Breast epithelium (tissue), 4 donors: Measurements from ENCODE around the gene RNF220. TPM values are rescaled to one million over a fixed set of nuclear protein-coding genes. Genes with fewer than 3 reads are reported as not detected.
"Not testable (repeated sequence)": the region's sequence is repeated elsewhere in the genome, so short reads cannot be mapped to it uniquely, and the experiment has no call there.

Source experiments
- DNase-seq, 2 donors: peaks; one replicate each; pipeline ENCODE4 v3.0.0-alpha.2; 2019; ENCODE audit warnings: low spot score in 2 of 2
- H3K27ac ChIP-seq, 2 donors: fragments of 200-600 bp; sonication (generic) in 1 of 2; one replicate each; pipeline ENCODE4 v1.5.1; 2016 to 2019; ENCODE audit warnings: mild to moderate bottlenecking in 1 of 2
- H3K27me3 ChIP-seq, 2 donors: fragments of 200-600 bp; sonication (generic) in 1 of 2; one replicate each; pipeline versions ENCODE4 v1.5.1 to v1.6.0; 2017 to 2019; ENCODE audit warnings: control low read depth in 1 of 2, mild to moderate bottlenecking in 1 of 2
- H3K36me3 ChIP-seq: fragments of 200-600 bp; one replicate; pipeline ENCODE4 v1.5.1; 2019
- H3K4me1 ChIP-seq, 2 donors: fragments of 200-600 bp; sonication (generic); one replicate each; pipeline ENCODE4 v1.5.1; 2016 to 2019; ENCODE audit warnings: control low read depth in 1 of 2
- H3K4me3 ChIP-seq, 3 donors: fragments of 200-600 bp; sonication (generic); 1 replicate in 2 of 3; 2 replicates in 1 of 3; pipeline ENCODE4 v1.5.1; 2016 to 2019; ENCODE audit warnings: mild to moderate bottlenecking in 3 of 3, moderate library complexity in 2 of 3
- H3K9me3 ChIP-seq, 2 donors: fragments of 200-600 bp; sonication (generic) in 1 of 2; one replicate each; pipeline ENCODE4 v1.5.1; 2016 to 2019; ENCODE audit warnings: control low read depth in 1 of 2
- CTCF ChIP-seq, 3 donors: fragments of 450-650 bp; IDR thresholded peaks; one replicate each; pipeline ENCODE4 v1.5.1; 2016 to 2017; ENCODE audit warnings: antibody characterized with exemption in 3 of 3, mild to moderate bottlenecking in 3 of 3, moderate library complexity in 3 of 3
- POLR2A ChIP-seq: fragments of 450-650 bp; IDR thresholded peaks from one replicate; pipeline ENCODE4 v1.6.1; 2016; ENCODE audit warnings: antibody characterized with exemption, mild to moderate bottlenecking, moderate library complexity
- POLR2AphosphoS5 ChIP-seq, 3 donors: sonication (generic); formaldehyde crosslinking; IDR thresholded peaks; one replicate each; pipeline ENCODE4 v1.6.1; 2017; ENCODE audit warnings: antibody characterized with exemption in 3 of 3
- intact Hi-C: fragments of 100-400 bp; cut with DNase I; formaldehyde crosslinking; loops from one replicate; pipeline ENCODE4 v1.15.1; 2023; ENCODE audit warnings: low total_unique reads
- total RNA-seq, 3 donors: library from RNA; depleted of rRNA; stranded (reverse); fragments of >200 nt; gene quantifications; one replicate each; pipeline ENCODE4 v1.1.0, GENCODE V29; 2016

Gene RNF220
- total RNA-seq, 3 donors from 2014 or later: 90.4 to 110 (median 93.4) TPM

- Histone ChIP-seq H3K36me3 (no peaks in the 10 kb centered on the region), H3K4me3 (no peak overlapping the region), H3K9me3 (no peaks in the 10 kb centered on the region), H3K27ac (no peak overlapping the region), H3K4me1 (no peaks in the 10 kb centered on the region), H3K27me3 (no peaks in the 10 kb centered on the region)
- TF ChIP-seq POLR2AphosphoS5 (IDR thresholded peaks at IDR 0.05): no peak
- TF ChIP-seq CTCF (IDR thresholded peaks at IDR 0.05): no peak
- TF ChIP-seq POLR2A: no peak
- intact Hi-C loops: no loop called here
- DNase-seq: no peak
These were observed 154.3 kb downstream of the RNF220 start for GRCh38 chr1:44559330-44559729.

GRCh38 chr1:44559913-44560312 lies 154.9 kb downstream of the RNF220 start:
- TF ChIP-seq CTCF (IDR thresholded peaks at IDR 0.05): no peak
- TF ChIP-seq POLR2A: no peak
- no peak for TF ChIP-seq POLR2AphosphoS5 (IDR thresholded peaks at IDR 0.05)
- intact Hi-C loops: no loop called here
- DNase-seq: no peak

GRCh38 chr1:44560696-44561095 lies 155.6 kb downstream of the RNF220 start:
- H3K9me3 ChIP-seq, H3K4me3 ChIP-seq, intact Hi-C loops, H3K36me3 ChIP-seq, DNase-seq, H3K27me3 ChIP-seq, H3K4me1 ChIP-seq, H3K27ac ChIP-seq: not testable (repeated sequence)

More at GRCh38 chr1:44559913-44560312, 154.9 kb downstream of the RNF220 start:
- Histone ChIP-seq H3K27me3 (no peaks in the 10 kb centered on the region), H3K4me1 (no peaks in the 10 kb centered on the region), H3K4me3 (no peak overlapping the region), H3K27ac (no peak overlapping the region), H3K36me3 (no peaks in the 10 kb centered on the region), H3K9me3 (no peaks in the 10 kb centered on the region)

- no peaks in the 10 kb centered on the region for H3K4me1 ChIP-seq
- H3K27ac ChIP-seq: no peak overlapping the region
- TF ChIP-seq POLR2AphosphoS5 (IDR thresholded peaks at IDR 0.05) (no peak), POLR2A (no peak), CTCF (IDR thresholded peaks at IDR 0.05) (no peak)
- intact Hi-C loops: no loop called here
- H3K9me3 ChIP-seq: no peaks in the 10 kb centered on the region
- H3K36me3 ChIP-seq: no peaks in the 10 kb centered on the region
- H3K27me3 ChIP-seq: peaks cover 0 to 12% of the 10 kb centered on the region in 2 donors
- H3K4me3 ChIP-seq: no peak overlapping the region
- DNase-seq: no peak
These were observed 160.2 kb downstream of the RNF220 start for GRCh38 chr1:44565259-44565750.

GRCh38 chr1:44565833-44566232 lies 160.8 kb downstream of the RNF220 start:
- TF ChIP-seq CTCF (IDR thresholded peaks at IDR 0.05) (no peak), POLR2AphosphoS5 (IDR thresholded peaks at IDR 0.05) (no peak), POLR2A (no peak)

More at GRCh38 chr1:44565833-44566232, 160.8 kb downstream of the RNF220 start:
- Histone ChIP-seq H3K9me3 (no peaks in the 10 kb centered on the region), H3K36me3 (no peaks in the 10 kb centered on the region), H3K4me3 (no peak overlapping the region), H3K27me3 (peaks cover 0 to 12% of the 10 kb centered on the region in 2 donors), H3K4me1 (no peaks in the 10 kb centered on the region), H3K27ac (no peak overlapping the region)
- intact Hi-C loops: no loop called here
- DNase-seq: no peak
